ENCODE results near the gene SHISAL1.

DNA sequence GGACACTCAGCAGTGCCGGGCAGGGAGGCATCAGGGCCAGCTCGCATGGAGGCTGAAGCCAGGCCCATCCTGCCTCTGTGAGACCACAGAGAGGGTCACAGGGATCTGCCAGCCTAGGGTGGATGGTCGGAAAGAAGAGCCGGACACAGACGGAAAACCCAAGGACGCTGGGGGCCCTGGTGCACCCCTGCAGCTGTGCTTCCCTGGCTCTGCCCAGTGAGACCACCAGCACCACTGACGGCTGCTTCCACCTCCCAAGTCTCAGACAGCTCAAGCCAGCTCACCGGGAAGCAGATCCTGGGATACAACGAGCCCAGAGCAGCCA is 42.2 kb downstream of the SHISAL1 start:
- TF ChIP-seq, protein P1, sequence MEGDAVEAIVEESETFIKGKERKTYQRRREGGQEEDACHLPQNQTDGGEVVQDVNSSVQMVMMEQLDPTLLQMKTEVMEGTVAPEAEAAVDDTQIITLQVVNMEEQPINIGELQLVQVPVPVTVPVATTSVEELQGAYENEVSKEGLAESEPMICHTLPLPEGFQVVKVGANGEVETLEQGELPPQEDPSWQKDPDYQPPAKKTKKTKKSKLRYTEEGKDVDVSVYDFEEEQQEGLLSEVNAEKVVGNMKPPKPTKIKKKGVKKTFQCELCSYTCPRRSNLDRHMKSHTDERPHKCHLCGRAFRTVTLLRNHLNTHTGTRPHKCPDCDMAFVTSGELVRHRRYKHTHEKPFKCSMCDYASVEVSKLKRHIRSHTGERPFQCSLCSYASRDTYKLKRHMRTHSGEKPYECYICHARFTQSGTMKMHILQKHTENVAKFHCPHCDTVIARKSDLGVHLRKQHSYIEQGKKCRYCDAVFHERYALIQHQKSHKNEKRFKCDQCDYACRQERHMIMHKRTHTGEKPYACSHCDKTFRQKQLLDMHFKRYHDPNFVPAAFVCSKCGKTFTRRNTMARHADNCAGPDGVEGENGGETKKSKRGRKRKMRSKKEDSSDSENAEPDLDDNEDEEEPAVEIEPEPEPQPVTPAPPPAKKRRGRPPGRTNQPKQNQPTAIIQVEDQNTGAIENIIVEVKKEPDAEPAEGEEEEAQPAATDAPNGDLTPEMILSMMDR (IDR thresholded peaks at IDR 0.05; ENCODE audit: insufficient read depth, low read length), result no peak
- TF ChIP-seq SPI1 (IDR thresholded peaks at IDR 0.05; ENCODE audit: borderline replicate concordance, low read depth), result no peak
- no peak for TF ChIP-seq POLR2AphosphoS5 (IDR thresholded peaks at IDR 0.05; ENCODE audit: low read depth)
- TF ChIP-seq GABPA (IDR thresholded peaks at IDR 0.05; ENCODE audit: low read depth), result no peak

Measured in HL-60 (cell line).